Measurements from ENCODE around the gene ITGB3. TPM values are rescaled to one million over a fixed set of nuclear protein-coding genes. Genes with fewer than 3 reads are reported as not detected.
A peak's percentile ranks its signal among the peaks of the same experiment; 100 is the strongest.

Gene ITGB3
- total and polyA plus RNA-seq, 9 of the 15 experiments (the other 6 are each of a cell fraction or from before 2014, with no cell fraction given): 0.08 to 2.6 (median 0.62) TPM; not detected in 1

GRCh38 chr17:47323382-47324223, 70.0 kb downstream of the ITGB3 start, which contains the start of gene EFCAB13 (continued):
- TF ChIP-seq ZMIZ1 (IDR thresholded peaks at IDR 0.05; ENCODE audit: low read depth in 2 of 2, low read length in 2 of 2): no peak
- peak; percentile 69; the same call in 1 of the 2 replicates for TF ChIP-seq THRB (CRISPR knock-in tag; conservative IDR thresholded peaks at IDR 0.05)
- peak; percentile 60 for TF ChIP-seq JUND (IDR thresholded peaks at IDR 0.05; ENCODE audit: borderline replicate concordance, low read depth, low read length)
- TF ChIP-seq JUND (tag; IDR thresholded peaks at IDR 0.05; ENCODE audit: borderline replicate concordance, low read depth, low read length): peak; percentile 35; the same call in 1 of the 3 replicates
- no peak for TF ChIP-seq ESRRB (CRISPR knock-in tag; IDR thresholded peaks at IDR 0.05; ENCODE audit: borderline replicate concordance)
- TF ChIP-seq ZNF75A (CRISPR knock-in tag; IDR thresholded peaks at IDR 0.05): no peak
- TF ChIP-seq ILF3 (IDR thresholded peaks at IDR 0.05; ENCODE audit: borderline replicate concordance): no peak; the same call in 1 of the 2 replicates
- peak; percentile 60; the same call in 1 of the 2 replicates for TF ChIP-seq SMARCE1 (IDR thresholded peaks at IDR 0.05)
- peak; percentile 29; the same call in 1 of the 2 replicates for TF ChIP-seq PKNOX1 (IDR thresholded peaks at IDR 0.05)
- no peak for TF ChIP-seq ZNF280B (CRISPR knock-in tag; IDR thresholded peaks at IDR 0.05)
- TF ChIP-seq U2AF1 (optimal IDR thresholded peaks at IDR 0.05; ENCODE audit: low read depth, low read length): peak; percentile 39
- TF ChIP-seq NR2C1 (IDR thresholded peaks at IDR 0.05): no peak; the same call in 1 of the 2 replicates
- peak; percentile 71 for TF ChIP-seq NR2C1 (tag; IDR thresholded peaks at IDR 0.05)
- no peak for TF ChIP-seq DLX4 (CRISPR knock-in tag; IDR thresholded peaks at IDR 0.05)
- no peak for TF ChIP-seq FOXJ3 (CRISPR knock-in tag; IDR thresholded peaks at IDR 0.05)
- TF ChIP-seq RNF2 (IDR thresholded peaks at IDR 0.05): peak; percentile 88
- TF ChIP-seq ZNF232 (CRISPR knock-in tag; IDR thresholded peaks at IDR 0.05): no peak
- TF ChIP-seq TCF7L2 (IDR thresholded peaks at IDR 0.05; ENCODE audit: low read depth, low read length): no peak
